ENCODE data around the gene ENG.

DNA sequence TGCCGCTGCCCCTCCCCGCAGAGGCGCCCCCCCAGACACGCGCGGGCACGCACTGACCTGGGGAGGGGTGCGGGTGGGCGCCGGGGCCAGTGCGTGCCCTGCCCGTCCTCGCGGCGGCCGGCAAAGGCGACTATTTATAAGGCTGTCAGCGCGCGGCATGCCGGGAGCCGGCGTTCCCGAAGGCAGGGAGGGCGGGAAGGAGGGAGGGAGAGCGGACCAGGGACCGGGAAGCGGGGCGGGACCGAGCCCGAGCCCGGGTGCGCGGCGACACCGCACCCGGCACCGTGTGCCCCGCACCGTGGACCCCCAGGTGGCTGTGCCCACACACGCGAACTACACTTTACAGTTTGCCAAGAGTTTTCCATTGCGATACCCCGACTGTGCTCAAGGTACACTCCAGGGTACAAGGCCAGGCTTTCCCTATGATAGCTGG is 23.1 kb upstream of the ENG start, which contains the start of gene AK1:
- TF ChIP-seq, protein P1, sequence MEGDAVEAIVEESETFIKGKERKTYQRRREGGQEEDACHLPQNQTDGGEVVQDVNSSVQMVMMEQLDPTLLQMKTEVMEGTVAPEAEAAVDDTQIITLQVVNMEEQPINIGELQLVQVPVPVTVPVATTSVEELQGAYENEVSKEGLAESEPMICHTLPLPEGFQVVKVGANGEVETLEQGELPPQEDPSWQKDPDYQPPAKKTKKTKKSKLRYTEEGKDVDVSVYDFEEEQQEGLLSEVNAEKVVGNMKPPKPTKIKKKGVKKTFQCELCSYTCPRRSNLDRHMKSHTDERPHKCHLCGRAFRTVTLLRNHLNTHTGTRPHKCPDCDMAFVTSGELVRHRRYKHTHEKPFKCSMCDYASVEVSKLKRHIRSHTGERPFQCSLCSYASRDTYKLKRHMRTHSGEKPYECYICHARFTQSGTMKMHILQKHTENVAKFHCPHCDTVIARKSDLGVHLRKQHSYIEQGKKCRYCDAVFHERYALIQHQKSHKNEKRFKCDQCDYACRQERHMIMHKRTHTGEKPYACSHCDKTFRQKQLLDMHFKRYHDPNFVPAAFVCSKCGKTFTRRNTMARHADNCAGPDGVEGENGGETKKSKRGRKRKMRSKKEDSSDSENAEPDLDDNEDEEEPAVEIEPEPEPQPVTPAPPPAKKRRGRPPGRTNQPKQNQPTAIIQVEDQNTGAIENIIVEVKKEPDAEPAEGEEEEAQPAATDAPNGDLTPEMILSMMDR (IDR thresholded peaks at IDR 0.05) = no peak
- TF ChIP-seq POLR2A (IDR thresholded peaks at IDR 0.05) = peak; percentile 43 to 56
